Activated CD8-positive, alpha-beta memory T cell treated with anti-CD3 and anti-CD28 coated beads, Interleukin-2, amount 10 ng/mL, durations not matched to agents 7 days and 5 days (primary cell): Measurements from ENCODE around the gene TEN1. TPM values are rescaled to one million over a fixed set of nuclear protein-coding genes. Genes with fewer than 3 reads are reported as not detected.
"Not testable (repeated sequence)": the region's sequence is repeated elsewhere in the genome, so short reads cannot be mapped to it uniquely, and the experiment has no call there.

Experiments
- ATAC-seq: fragments of 150-1000 bp; cut with Tn5 transposase; one replicate; pipeline ENCODE4 v1.10.0; 2021; ENCODE audit warnings: moderate library complexity
- CTCF ChIA-PET: fragments of 350-600 bp; sonication (Branson Sonifier 250); formaldehyde crosslinking; loops from one replicate; lab custom pipeline; 2021; ENCODE audit warnings: antibody characterized with exemption; lab: Charles Lee
- DNase-seq: peaks from one replicate; pipeline ENCODE4 v3.0.0-alpha.2; 2020
- H3K27ac Mint-ChIP-seq: one replicate; pipeline ENCODE4 v1.8.0; 2021; ENCODE audit warnings: mild to moderate bottlenecking, mixed read lengths
- H3K27me3 Mint-ChIP-seq: one replicate; pipeline ENCODE4 v1.8.0; 2021; ENCODE audit warnings: mixed read lengths
- H3K36me3 Mint-ChIP-seq: one replicate; pipeline ENCODE4 v1.8.0; 2021; ENCODE audit warnings: mild to moderate bottlenecking, mixed read lengths
- H3K4me1 Mint-ChIP-seq: one replicate; pipeline ENCODE4 v1.8.0; 2021; ENCODE audit warnings: mixed read lengths
- H3K4me3 Mint-ChIP-seq: one replicate; pipeline ENCODE4 v1.8.0; 2021; ENCODE audit warnings: mild to moderate bottlenecking, moderate library complexity, mixed read lengths
- H3K9me3 Mint-ChIP-seq: one replicate; pipeline ENCODE4 v1.8.0; 2022; ENCODE audit warnings: low read depth, mixed read lengths
- total RNA-seq, 2 experiments: library from RNA; stranded (reverse); gene quantifications; one replicate each; pipeline ENCODE4 v1.2.3, GENCODE V29; 2021

TEN1 gene
- total RNA-seq, 2 experiments from 2014 or later, result 13.3 to 15.1 TPM

DNA sequence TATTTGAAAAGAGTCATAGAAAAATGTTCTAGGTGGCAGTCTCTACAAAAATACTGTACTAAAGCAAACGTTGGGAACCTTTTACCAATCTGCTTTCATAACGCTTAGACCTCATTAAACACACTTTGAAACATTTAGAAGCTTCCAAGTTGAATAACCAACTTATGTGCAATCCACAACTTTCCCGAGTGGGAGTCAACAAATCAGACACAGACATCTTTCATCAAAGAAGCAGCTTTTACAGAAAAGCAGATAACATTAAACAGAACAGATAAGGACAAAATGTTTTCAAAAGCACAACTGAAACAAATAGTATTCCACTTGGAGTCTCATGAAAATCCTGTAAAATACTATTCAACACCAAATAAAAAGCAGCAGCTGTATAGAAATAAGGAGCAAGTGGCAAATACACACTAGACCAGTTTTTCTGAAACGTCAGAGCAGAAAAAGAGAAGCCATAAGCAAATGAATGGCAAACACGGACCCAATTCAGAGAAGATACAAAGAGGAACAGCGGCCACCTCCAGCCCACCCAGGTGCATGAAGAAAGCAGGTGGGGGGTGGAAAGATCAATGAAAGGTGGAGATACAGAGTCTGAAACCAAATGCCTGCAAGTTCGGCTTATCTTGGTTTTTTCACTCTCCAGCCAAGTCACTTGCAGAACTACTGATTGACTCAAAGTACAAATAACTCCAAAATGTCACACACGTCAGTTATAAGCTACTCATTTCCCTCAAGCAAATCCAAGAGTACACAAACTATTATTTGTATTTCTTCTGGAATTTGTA lies 19.8 kb upstream of the TEN1 start:
- DNase-seq (no peak), ATAC-seq (no peak)
- Mint-ChIP-seq H3K36me3 (peaks cover 11% of the 10 kb centered on the region), H3K4me3 (no peak overlapping the region), H3K27ac (no peak overlapping the region), H3K4me1 (no peaks in the 10 kb centered on the region), H3K9me3 (no peaks in the 10 kb centered on the region), H3K27me3 (no peaks in the 10 kb centered on the region)
- CTCF ChIA-PET, result interaction anchor here (1.2 kb wide), 1 partner anchor 46 kb away, joined by 4 read pairs; no protein-coding TSS in a partner anchor

DNA sequence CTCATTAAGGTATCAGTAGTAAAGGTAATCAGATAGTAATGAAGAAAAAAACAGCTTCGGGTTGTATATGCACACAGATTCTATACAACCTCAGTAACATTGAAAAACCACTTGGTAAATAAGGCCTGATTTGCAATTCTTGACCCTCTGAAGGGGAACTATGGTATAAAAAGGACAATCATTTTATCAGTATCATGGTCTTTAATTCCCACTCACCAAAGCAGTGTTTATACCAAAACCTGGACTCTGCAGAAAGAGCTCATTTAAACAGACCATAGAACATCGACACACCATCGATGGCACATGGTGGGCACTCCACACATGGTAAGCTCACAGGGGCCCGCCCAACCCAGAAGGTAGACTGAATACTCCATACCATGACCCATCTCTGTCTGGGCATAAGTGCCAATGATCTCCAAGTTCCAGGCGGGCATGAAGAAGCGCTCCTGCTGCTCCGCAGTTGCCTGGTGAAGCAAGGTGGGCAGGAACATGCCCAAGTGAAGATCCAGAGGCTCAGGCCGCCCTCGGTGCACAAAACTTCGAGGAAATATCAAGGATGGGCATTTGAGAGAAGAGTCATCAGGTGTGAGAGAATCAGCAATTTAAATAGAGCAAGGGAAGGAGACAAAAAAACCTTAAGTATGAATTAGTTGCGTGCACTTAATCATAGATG lies 19.1 kb upstream of the TEN1 start:
- no peaks in the 10 kb centered on the region for H3K4me1 Mint-ChIP-seq
- no peak for DNase-seq
- H3K36me3 Mint-ChIP-seq, result peaks cover 13% of the 10 kb centered on the region
- no peak for ATAC-seq
- H3K9me3 Mint-ChIP-seq, result no peaks in the 10 kb centered on the region
- H3K27ac Mint-ChIP-seq, result no peak overlapping the region
- CTCF ChIA-PET, result interaction anchor here (1.3 kb wide), 1 partner anchor 52 kb away, joined by 3 read pairs; no protein-coding TSS in a partner anchor
- H3K27me3 Mint-ChIP-seq, result no peaks in the 10 kb centered on the region
- no peak overlapping the region for H3K4me3 Mint-ChIP-seq

DNA sequence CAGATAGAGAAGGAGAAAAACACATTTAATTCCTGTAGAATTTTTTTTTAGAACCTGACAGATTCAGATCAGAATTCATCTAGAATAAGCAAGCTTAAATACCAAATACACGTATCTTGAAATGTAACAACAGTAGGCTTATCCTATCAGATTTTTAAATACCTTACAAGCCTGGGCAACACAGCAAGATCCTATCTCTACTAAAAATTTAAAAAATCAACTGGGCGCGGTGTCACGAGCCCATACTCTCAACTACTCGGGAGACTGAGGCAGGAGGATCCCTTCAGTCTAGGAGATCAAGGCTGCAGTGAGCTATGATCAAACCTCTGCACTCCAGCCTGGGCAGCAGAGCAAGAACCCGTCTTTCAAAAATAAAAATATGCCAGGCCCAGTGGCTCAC lies 13.6 kb upstream of the TEN1 start:
- Mint-ChIP-seq H3K4me1 (peaks cover 2% of the 10 kb centered on the region), H3K27me3 (no peaks in the 10 kb centered on the region), H3K27ac (no peak overlapping the region), H3K4me3 (no peak overlapping the region), H3K9me3 (no peaks in the 10 kb centered on the region), H3K36me3 (peaks cover 5% of the 10 kb centered on the region)
- no peak for DNase-seq
- CTCF ChIA-PET, result interaction anchor here (0.9 to 1.5 kb wide), 4 partner anchors 39 to 212 kb away, joined by 3 to 8 read pairs (median 4); no protein-coding TSS in a partner anchor
- no peak for ATAC-seq

DNA sequence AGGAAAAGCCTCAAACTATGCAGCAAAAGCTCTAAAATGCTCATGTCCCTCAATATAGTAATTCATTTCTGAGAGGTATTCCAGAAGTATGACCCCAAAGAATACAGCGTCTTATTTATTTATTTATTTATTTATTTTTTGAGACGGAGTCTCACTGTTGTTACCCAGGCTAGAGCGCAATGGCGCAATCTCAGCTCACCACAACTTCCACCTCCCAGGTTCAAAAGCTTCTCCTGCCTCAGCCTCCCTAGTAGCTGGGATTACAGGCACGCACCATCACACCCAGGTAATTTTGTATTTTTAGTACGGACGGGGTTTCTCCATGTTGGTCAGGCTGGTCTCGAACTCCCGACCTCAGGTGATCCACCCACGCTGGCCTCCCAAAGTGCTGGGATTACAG lies 10.0 kb upstream of the TEN1 start:
- not testable (repeated sequence) for H3K4me1 Mint-ChIP-seq, H3K27me3 Mint-ChIP-seq, ATAC-seq, H3K9me3 Mint-ChIP-seq, H3K27ac Mint-ChIP-seq, DNase-seq, H3K4me3 Mint-ChIP-seq
- H3K36me3 Mint-ChIP-seq, result peaks cover 13% of the 10 kb centered on the region
- CTCF ChIA-PET, result interaction anchor here (1.2 kb wide), 1 partner anchor 64 kb away, joined by 3 read pairs; the partner anchor contains the start of gene MRPL38

DNA sequence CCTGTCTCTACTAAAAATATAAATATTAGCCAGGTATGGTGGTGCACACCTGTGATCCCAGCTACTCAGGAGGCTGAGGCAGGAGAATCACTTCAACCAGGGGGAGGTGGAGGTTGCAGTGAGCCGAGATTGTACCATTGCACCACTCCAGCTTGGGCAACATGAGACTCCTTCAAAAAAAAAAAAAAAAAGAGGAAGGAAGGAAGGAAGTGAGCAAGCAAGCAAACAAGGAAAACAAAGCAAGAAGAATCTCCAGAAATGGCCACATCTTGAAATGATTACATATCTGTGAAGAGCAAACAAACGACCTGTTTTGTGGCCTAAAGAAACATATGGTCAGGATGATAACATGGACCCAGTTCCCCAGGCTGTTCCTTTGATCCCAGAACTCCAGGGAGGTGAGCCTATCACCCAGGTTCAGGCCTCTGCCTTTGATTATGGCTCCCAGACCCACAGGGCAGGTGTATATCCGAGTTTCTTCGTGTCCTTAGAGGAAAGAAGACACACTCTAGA lies 9.0 kb upstream of the TEN1 start:
- Mint-ChIP-seq H3K4me1 (peaks cover 6% of the 10 kb centered on the region), H3K36me3 (peaks cover 11% of the 10 kb centered on the region), H3K27ac (no peak overlapping the region), H3K9me3 (no peaks in the 10 kb centered on the region), H3K27me3 (no peaks in the 10 kb centered on the region), H3K4me3 (no peak overlapping the region)
- no peak for DNase-seq
- CTCF ChIA-PET, result interaction anchor here (1.1 kb wide), 1 partner anchor 140 kb away, joined by 3 read pairs; no protein-coding TSS in a partner anchor
- ATAC-seq, result no peak

DNA sequence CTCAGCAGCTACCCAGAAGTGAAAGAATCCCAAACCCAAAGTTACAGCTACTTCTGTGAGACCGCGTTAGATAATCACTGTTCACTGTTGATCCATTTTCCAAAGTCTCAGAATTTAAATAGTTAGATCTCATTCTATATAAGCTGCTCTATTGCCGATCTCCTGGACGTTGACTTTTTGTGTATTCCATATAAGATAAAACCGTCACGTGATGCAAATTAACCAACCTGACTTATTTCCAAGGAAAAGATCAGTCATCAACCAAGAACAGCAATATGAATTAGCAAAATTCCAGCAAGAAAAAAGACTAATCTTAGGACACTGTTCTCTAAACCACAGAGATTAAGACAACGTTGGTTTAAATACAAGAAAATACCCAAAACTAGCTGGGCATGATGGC lies 8.4 kb upstream of the TEN1 start:
- DNase-seq, result no peak
- ATAC-seq, result no peak
- H3K27ac Mint-ChIP-seq, result no peak overlapping the region
- no peaks in the 10 kb centered on the region for H3K9me3 Mint-ChIP-seq
- H3K27me3 Mint-ChIP-seq, result no peaks in the 10 kb centered on the region
- CTCF ChIA-PET, result interaction anchor here (1.1 kb wide), 1 partner anchor 140 kb away, joined by 3 read pairs; no protein-coding TSS in a partner anchor
- H3K36me3 Mint-ChIP-seq, result peaks cover 11% of the 10 kb centered on the region
- peaks cover 8% of the 10 kb centered on the region for H3K4me1 Mint-ChIP-seq
- H3K4me3 Mint-ChIP-seq, result no peak overlapping the region

DNA sequence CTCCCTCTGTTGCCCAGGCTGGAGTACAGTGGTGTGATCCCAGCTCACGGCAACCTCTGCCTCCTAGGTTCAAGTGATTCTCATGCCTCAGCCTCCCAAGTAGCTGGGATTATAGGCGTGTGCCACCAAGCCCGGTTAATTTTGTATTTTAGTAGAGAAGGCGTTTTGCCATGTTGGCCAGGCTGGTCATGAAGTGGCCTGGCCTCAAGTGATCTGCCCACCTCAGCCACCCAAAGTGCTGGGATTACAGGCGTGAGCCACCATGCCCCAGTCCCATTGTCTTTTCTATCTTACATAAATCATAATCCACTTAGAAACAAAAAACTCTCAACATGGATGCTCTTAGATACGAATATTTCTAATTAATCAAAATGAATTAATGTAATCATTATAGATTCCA lies 3.9 kb upstream of the TEN1 start:
- peaks cover 16% of the 10 kb centered on the region for H3K36me3 Mint-ChIP-seq
- H3K9me3 Mint-ChIP-seq, H3K27me3 Mint-ChIP-seq, DNase-seq, CTCF ChIA-PET, H3K4me3 Mint-ChIP-seq, ATAC-seq, H3K27ac Mint-ChIP-seq: not testable (repeated sequence)
- H3K4me1 Mint-ChIP-seq, result peaks cover 33% of the 10 kb centered on the region

DNA sequence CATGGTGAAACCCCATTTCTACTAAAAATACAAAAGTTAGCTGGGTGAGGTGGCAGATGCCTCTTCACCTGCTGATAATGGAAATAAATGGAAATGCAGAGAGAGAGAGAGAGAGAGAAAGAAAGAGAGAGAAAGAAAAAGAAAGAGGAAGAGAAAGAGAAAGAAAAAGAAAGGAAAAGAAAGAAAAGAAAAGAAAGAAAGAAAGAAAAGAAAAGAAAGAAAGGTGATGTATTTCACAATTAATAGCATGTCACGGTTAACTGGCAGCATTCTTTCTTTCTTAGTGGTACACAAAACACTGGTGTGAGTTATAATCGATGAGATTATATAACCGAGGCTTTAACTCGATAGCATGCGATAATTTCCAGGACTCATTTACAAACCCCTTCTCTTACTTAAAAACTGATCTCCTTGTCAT lies 3.3 kb upstream of the TEN1 start:
- H3K9me3 Mint-ChIP-seq, result no peaks in the 10 kb centered on the region
- no peak for DNase-seq
- no peak overlapping the region for H3K27ac Mint-ChIP-seq
- CTCF ChIA-PET, result interaction anchor here (1.8 kb wide), 1 partner anchor 25 kb away, joined by 4 read pairs; the partner anchor contains the start of gene CDK3
- H3K27me3 Mint-ChIP-seq, result no peaks in the 10 kb centered on the region
- H3K4me3 Mint-ChIP-seq, result no peak overlapping the region
- H3K36me3 Mint-ChIP-seq, result peaks cover 13% of the 10 kb centered on the region
- H3K4me1 Mint-ChIP-seq, result peaks cover 38% of the 10 kb centered on the region
- no peak for ATAC-seq

DNA sequence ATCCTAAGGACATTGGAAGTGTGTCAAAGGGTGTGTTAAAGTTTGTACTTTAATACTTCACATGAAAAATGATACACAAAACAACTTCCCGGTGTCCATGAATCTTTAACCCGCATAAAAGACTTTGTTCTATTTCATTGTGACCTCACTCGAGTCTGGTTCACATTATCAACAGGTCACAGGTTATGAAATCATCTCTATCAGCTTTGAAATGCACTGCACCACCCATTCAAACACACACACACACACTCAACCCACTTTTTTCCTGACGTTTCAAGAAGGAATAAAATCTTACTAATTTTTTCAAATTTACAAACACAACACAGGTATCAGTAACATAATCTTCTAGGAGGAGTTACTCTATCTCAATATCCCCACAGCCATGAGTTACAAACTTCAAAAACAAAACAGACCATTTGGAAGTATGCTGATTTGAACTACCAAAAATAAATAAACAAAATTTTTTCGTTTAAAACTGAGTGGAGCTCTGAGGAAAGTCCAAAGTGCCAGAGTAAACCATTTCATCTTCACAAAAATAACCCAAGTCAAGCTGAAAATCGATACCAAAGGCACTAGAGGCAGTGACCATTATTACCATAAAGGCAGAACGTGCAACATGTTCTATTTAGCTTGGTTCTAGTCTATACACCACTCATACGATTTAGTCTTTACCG lies 2.7 kb upstream of the TEN1 start:
- Mint-ChIP-seq H3K27me3 (no peaks in the 10 kb centered on the region), H3K27ac (no peak overlapping the region), H3K36me3 (peaks cover 11% of the 10 kb centered on the region), H3K9me3 (no peaks in the 10 kb centered on the region), H3K4me3 (no peak overlapping the region), H3K4me1 (peaks cover 39% of the 10 kb centered on the region)
- ATAC-seq, result no peak
- no peak for DNase-seq
- CTCF ChIA-PET, result interaction anchor here (0.8 to 1.8 kb wide), 4 partner anchors 24 to 356 kb away, joined by 3 to 4 read pairs (median 4); partner anchors contain the start of gene CDK3

DNA sequence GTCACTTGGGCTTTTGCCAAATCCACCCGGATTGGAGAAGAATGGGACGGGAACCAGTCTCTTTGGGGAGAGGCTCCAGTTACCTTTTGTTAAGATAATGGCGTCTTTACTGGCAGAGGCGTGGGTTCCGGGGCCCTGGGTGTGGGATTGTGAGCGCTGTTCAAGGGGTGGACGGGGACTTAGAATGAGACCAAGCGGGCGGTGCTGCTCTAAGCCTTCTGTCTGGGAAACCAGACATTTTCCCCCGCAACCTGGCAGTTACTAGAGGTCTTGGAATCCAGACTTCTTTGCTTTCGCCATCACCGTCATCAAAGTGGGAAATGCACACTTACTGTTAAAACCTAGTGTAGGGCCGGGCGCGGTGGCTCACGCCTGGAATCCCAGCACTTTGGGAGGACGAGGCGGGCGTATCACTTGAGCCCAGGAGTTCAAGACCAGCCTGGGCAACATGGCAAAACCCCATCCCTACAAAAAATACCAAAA lies 706 bp downstream of the TEN1 start:
- DNase-seq (no peak), ATAC-seq (peak; percentile 29)
- CTCF ChIA-PET, result interaction anchor here (1.2 to 1.9 kb wide), 3 partner anchors 21 to 31 kb away, joined by 3 to 5 read pairs (median 4); partner anchors contain the start of gene CDK3
- Mint-ChIP-seq H3K4me3 (peak overlapping the region; percentile 97), H3K27me3 (no peaks in the 10 kb centered on the region), H3K27ac (peak overlapping the region; percentile 99), H3K36me3 (peaks cover 8% of the 10 kb centered on the region), H3K4me1 (peaks cover 38% of the 10 kb centered on the region), H3K9me3 (no peaks in the 10 kb centered on the region)

DNA sequence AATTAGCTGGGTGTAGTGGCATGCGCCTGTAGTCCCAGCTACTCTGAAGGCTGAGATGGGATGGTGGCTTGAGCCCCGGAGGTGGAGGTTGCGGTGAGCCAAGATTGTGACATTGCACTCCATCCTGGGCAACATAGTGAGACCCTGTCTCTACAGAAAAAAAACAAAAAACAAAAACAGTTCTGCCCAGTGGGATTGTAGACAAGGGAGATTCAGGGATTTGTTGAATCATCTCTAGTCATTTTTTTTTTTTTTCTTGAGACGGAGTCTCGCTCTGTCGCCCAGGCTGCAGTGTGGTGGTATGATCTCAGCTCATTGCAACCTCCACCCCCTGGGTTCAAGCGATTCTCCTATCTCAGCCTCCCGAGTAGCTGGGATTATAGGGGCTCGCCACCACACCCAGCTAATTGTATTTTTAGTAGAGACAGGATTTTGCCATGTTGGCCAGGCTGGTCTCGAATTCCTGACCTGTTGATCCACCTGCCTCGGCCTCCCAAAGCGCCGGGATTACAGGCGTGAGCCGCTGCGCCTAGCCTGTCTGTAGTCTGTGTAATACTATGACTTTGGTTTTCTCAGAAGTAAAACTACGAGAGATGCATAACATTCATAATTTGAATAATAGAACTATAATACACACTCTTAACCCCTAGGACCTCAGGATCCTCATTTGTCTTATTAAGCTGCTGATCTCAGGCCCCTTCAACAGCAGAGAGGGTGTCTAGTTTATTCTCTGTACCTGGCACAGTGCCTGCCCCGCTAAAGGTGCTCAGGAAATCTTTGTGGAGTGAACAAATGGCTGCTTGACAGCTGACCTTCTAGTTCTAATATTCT lies 1.4 kb downstream of the TEN1 start:
- H3K4me3 Mint-ChIP-seq, result peak overlapping the region; percentile 97
- peak overlapping the region; percentile 99 for H3K27ac Mint-ChIP-seq
- peaks cover 37% of the 10 kb centered on the region for H3K4me1 Mint-ChIP-seq
- H3K36me3 Mint-ChIP-seq, result peaks cover 8% of the 10 kb centered on the region
- no peak for DNase-seq
- H3K9me3 Mint-ChIP-seq, result no peaks in the 10 kb centered on the region
- CTCF ChIA-PET, result interaction anchor here (0.9 to 1.9 kb wide), 5 partner anchors 20 to 300 kb away, joined by 3 to 5 read pairs (median 4); partner anchors contain the start of gene CDK3
- ATAC-seq, result no peak
- H3K27me3 Mint-ChIP-seq, result no peaks in the 10 kb centered on the region
